Measurements from ENCODE around the gene RAB25. TPM values are rescaled to one million over a fixed set of nuclear protein-coding genes. Genes with fewer than 3 reads are reported as not detected.

The RAB25 gene
- total and polyA plus RNA-seq, 2 of the 13 experiments (the other 11 are each of a cell fraction or from before 2014, with no cell fraction given): 0.20 to 0.22 TPM

DNA sequence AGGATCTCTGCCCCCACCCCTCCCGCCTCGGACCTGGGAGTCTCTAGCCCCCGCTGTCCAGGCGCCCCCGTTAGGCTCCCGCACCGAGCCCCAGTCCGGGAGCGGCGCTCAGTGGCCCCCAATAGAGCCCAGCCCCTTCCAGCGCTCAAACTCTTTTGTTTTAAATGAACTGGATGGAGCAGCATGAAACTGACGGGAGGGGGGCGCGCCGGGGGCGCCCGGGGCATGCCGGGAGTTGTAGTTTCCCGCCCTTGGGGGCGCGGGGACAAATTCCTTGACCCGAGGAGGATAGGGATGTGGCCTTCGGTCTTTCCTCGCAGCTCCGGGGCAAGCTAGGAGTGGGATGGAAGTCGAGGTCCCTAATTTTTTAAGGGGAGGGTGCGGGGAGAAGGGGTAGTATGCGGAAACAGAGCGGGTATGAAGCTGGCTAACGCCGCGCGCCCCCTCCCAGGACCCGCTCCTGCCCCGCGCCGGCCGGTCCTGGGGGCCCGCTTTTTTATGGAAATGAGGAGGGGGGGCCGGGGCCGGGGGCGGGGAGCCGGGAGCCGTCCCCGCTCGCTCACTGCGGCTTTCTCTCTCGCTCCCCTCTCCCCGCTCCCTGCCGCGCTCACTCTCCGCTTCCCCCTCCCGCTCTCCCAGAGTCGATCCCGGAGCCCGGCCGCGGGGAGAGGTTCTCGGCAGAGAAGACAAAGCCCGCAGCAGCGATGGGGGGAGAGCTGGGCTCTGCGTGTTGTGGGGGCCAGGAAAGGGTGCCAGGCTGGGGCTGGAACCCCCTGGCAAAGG is 21.5 kb downstream of the RAB25 start, which contains the start of gene MEX3A (continued):
- TF ChIP-seq POGZ (CRISPR knock-in tag; IDR thresholded peaks at IDR 0.05) (peak; percentile 31; the same call in 1 of the 2 replicates), SNAI1 (CRISPR knock-in tag; IDR thresholded peaks at IDR 0.05; ENCODE audit: borderline replicate concordance) (no peak), RFX3 (CRISPR knock-in tag; IDR thresholded peaks at IDR 0.05) (no peak), ZNF891 (CRISPR knock-in tag; IDR thresholded peaks at IDR 0.05) (no peak), CREM (IDR thresholded peaks at IDR 0.05) (peak; percentile 83), CREM (CRISPR knock-in tag; IDR thresholded peaks at IDR 0.05) (no peak), ZNF616 (CRISPR knock-in tag; IDR thresholded peaks at IDR 0.05; ENCODE audit: low read depth) (no peak), CHD2 (IDR thresholded peaks at IDR 0.05; ENCODE audit: low read depth, low read length) (no peak), HOXA3 (CRISPR knock-in tag; IDR thresholded peaks at IDR 0.05) (no peak; the same call in 1 of the 2 replicates), NFKB2 (CRISPR knock-in tag; IDR thresholded peaks at IDR 0.05; ENCODE audit: borderline replicate concordance) (no peak), ZNF432 (CRISPR knock-in tag; IDR thresholded peaks at IDR 0.05; ENCODE audit: borderline replicate concordance) (no peak), ZNF3 (CRISPR knock-in tag; IDR thresholded peaks at IDR 0.05) (no peak), SCMH1 (CRISPR knock-in tag; IDR thresholded peaks at IDR 0.05; ENCODE audit: borderline replicate concordance) (no peak), ZNF331 (CRISPR knock-in tag; IDR thresholded peaks at IDR 0.05) (no peak), NCOR1 (IDR thresholded peaks at IDR 0.05; ENCODE audit: borderline replicate concordance, low read length) (peak; percentile 69; the same call in 1 of the 2 replicates), ZNF75D (CRISPR knock-in tag; IDR thresholded peaks at IDR 0.05; ENCODE audit: borderline replicate concordance) (no peak), ZSCAN25 (CRISPR knock-in tag; IDR thresholded peaks at IDR 0.05) (no peak; the same call in none of the 2 replicates)
- TF ChIP-seq, protein P1, sequence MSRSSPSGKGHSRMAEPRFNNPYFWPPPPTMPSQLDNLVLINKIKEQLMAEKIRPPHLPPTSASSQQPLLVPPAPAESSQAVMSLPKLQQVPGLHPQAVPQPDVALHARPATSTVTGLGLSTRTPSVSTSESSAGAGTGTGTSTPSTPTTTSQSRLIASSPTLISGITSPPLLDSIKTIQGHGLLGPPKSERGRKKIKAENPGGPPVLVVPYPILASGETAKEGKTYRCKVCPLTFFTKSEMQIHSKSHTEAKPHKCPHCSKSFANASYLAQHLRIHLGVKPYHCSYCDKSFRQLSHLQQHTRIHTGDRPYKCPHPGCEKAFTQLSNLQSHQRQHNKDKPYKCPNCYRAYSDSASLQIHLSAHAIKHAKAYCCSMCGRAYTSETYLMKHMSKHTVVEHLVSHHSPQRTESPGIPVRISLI (CRISPR knock-in tag; IDR thresholded peaks at IDR 0.05; ENCODE audit: borderline replicate concordance): peak; percentile 73; the same call in 1 of the 2 replicates
- TF ChIP-seq, protein P2, sequence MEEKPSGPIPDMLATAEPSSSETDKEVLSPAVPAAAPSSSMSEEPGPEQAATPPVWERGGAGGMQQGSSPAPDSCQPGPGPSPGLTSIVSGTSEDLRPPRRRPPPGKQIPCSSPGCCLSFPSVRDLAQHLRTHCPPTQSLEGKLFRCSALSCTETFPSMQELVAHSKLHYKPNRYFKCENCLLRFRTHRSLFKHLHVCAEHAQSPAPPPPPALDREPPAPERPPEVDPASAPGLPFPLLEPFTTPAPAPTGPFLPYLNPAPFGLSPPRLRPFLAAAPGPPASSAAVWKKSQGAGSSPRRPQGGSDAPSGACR (CRISPR knock-in tag; IDR thresholded peaks at IDR 0.05): no peak
- TF ChIP-seq, protein P3, sequence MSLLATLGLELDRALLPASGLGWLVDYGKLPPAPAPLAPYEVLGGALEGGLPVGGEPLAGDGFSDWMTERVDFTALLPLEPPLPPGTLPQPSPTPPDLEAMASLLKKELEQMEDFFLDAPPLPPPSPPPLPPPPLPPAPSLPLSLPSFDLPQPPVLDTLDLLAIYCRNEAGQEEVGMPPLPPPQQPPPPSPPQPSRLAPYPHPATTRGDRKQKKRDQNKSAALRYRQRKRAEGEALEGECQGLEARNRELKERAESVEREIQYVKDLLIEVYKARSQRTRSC (CRISPR knock-in tag; IDR thresholded peaks at IDR 0.05; ENCODE audit: low read depth): 0 out of 2 replicates have a peak, but pooled peaks have one; percentile 32
- TF ChIP-seq, protein P4, sequence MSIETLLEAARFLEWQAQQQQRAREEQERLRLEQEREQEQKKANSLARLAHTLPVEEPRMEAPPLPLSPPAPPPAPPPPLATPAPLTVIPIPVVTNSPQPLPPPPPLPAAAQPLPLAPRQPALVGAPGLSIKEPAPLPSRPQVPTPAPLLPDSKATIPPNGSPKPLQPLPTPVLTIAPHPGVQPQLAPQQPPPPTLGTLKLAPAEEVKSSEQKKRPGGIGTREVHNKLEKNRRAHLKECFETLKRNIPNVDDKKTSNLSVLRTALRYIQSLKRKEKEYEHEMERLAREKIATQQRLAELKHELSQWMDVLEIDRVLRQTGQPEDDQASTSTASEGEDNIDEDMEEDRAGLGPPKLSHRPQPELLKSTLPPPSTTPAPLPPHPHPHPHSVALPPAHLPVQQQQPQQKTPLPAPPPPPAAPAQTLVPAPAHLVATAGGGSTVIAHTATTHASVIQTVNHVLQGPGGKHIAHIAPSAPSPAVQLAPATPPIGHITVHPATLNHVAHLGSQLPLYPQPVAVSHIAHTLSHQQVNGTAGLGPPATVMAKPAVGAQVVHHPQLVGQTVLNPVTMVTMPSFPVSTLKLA (IDR thresholded peaks at IDR 0.05): no peak
- TF ChIP-seq, protein P5, sequence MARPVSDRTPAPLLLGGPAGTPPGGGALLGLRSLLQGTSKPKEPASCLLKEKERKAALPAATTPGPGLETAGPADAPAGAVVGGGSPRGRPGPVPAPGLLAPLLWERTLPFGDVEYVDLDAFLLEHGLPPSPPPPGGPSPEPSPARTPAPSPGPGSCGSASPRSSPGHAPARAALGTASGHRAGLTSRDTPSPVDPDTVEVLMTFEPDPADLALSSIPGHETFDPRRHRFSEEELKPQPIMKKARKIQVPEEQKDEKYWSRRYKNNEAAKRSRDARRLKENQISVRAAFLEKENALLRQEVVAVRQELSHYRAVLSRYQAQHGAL (CRISPR knock-in tag; IDR thresholded peaks at IDR 0.05; ENCODE audit: not compliant biosample characterization): no peak
- TF ChIP-seq, protein P6, sequence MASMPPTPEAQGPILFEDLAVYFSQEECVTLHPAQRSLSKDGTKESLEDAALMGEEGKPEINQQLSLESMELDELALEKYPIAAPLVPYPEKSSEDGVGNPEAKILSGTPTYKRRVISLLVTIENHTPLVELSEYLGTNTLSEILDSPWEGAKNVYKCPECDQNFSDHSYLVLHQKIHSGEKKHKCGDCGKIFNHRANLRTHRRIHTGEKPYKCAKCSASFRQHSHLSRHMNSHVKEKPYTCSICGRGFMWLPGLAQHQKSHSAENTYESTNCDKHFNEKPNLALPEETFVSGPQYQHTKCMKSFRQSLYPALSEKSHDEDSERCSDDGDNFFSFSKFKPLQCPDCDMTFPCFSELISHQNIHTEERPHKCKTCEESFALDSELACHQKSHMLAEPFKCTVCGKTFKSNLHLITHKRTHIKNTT (CRISPR knock-in tag; IDR thresholded peaks at IDR 0.05): no peak
